Naive B cell (primary cell): ENCODE results near the gene HIPK2. TPM values are rescaled to one million over a fixed set of nuclear protein-coding genes. Genes with fewer than 3 reads are reported as not detected.

ENCODE experiments used
- ATAC-seq, 2 donors: fragments of 150-1000 bp; cut with Tn5 transposase; 2 replicates each; pipeline ENCODE4 v1.10.0; 2021; ENCODE audit warnings: low read depth in 2 of 2, mild to moderate bottlenecking in 2 of 2, moderate library complexity in 2 of 2
- DNase-seq: peaks from one replicate; pipeline ENCODE4 v3.0.0; 2022
- H3K27ac Mint-ChIP-seq, 6 donors: one replicate each; pipeline ENCODE4 v1.8.0; 2020 to 2022; ENCODE audit warnings: mild to moderate bottlenecking in 6 of 6, mixed read lengths in 6 of 6, moderate library complexity in 5 of 6, inconsistent platforms in 2 of 6
- H3K27me3 Mint-ChIP-seq, 3 donors: one replicate each; pipeline ENCODE4 v1.8.0; 2021 to 2022; ENCODE audit warnings: mixed read lengths in 3 of 3, mild to moderate bottlenecking in 1 of 3
- H3K36me3 Mint-ChIP-seq, 2 donors: one replicate each; pipeline ENCODE4 v1.8.0; 2020 to 2022; ENCODE audit warnings: mixed read lengths in 2 of 2, inconsistent platforms in 1 of 2, mild to moderate bottlenecking in 1 of 2
- H3K4me1 Mint-ChIP-seq, 3 donors: one replicate each; pipeline ENCODE4 v1.8.0; 2020 to 2022; ENCODE audit warnings: mixed read lengths in 3 of 3, inconsistent platforms in 1 of 3, mild to moderate bottlenecking in 1 of 3, moderate library complexity in 1 of 3
- H3K4me3 Mint-ChIP-seq, 8 donors: one replicate each; pipeline ENCODE4 v1.8.0; 2020 to 2022; ENCODE audit warnings: mild to moderate bottlenecking in 8 of 8, mixed read lengths in 8 of 8, moderate library complexity in 8 of 8, inconsistent platforms in 2 of 8
- H3K9me3 Mint-ChIP-seq, 7 donors: one replicate each; pipeline ENCODE4 v1.8.0; 2020 to 2022; ENCODE audit warnings: mixed read lengths in 7 of 7, mild to moderate bottlenecking in 5 of 7, inconsistent platforms in 2 of 7, moderate library complexity in 1 of 7
- polyA plus RNA-seq, 6 donors: library from polyadenylated mRNA; unstranded; fragments of 300-500 nt; fragmentation: Illumina TruSeq; gene quantifications; one replicate each; pipeline ENCODE4 v1.2.3, GENCODE V29; 2021; ENCODE audit warnings: low read depth in 6 of 6

HIPK2 gene
- polyA plus RNA-seq = 1 to 10 TPM in 2 of 6 donors, under 1 TPM in 4; 0.54 to 1.1 (median 0.79) TPM

DNA sequence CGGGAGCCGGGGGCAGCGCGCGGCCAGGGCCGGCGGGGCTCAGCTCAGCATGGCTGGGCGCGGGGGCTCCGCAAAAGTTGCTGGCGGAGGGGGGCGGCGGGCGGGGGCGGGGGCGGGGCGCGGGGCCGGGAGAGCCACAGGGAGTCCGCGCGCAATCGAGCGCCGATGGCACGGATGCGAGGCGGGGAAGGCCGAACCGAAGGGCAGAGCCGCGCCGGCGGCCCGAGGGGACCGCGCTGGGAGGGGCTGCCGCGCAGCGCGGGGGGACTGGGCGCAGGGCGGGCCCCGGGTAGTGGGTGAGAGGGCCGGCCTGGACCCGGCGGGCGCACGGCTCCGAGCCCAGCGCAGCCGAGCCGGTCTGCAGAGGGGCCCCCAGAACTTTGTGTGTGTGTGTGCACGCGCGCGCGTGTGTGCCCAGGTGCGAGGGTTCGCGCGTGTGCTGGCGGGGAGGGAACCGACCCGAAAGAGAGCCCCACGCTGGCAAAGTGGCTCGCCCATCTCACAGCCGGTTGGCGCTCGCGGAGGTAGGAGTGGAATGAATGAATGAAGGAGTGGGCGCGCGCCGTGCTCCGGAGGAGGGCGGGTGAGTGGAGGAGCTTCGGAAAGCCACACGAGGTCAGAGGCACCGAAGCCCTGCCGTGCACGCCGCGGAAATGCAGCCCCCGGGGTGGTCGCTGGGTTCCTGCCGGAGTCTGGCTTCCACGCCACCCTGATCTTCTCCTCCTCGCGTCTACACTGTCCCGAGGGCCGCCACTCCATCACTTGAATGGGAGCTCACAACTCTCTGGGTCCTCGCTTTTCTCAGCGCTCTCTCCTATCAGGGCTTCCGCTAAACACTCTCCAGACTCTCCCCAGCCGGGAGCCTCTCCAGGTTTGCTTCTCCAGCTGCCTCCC is at the start of gene HIPK2:
Gene HIPK2, minus strand, starts transcription at position 51 of the 894 bp plus-strand sequence. CDS start 375 bp downstream, outside the sequence.
- Mint-ChIP-seq H3K9me3 (no peaks in the 10 kb centered on the region), H3K27ac (peak within 1 kb of the TSS; percentile 89 to 96 (median 96)), H3K27me3 (peaks cover 8 to 20% (median 20%) of the 10 kb centered on the region in 3 donors), H3K36me3 (no peaks in the 10 kb centered on the region), H3K4me1 (peaks cover 30 to 34% (median 33%) of the 10 kb centered on the region in 3 donors), H3K4me3 (peak within 1 kb of the TSS; percentile 96 to 100 (median 98))
- ATAC-seq = peak; percentile 68 to 71
- peak; percentile 68 for DNase-seq

DNA sequence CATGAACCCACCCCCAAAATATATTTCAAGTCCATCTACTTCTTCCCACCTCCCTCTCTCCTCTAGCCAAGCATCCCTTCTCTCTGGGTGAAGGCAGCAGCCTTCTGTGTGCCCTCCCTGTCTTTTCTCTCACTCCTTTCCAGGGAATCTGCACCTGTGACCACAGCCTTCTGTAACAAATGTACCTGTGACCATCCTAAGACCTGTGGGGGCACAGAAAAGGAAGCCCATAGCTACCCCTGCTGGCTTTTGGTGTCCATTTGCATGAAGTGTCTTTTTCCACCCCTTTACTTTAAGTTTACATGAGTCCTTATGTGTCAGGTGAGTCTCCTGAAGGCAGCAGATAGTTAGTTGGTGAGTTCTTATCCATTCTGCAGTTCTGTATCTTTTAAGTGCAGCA is 49.2 kb upstream of the HIPK2 start:
- no peak for DNase-seq
- no peak overlapping the region for H3K4me3 Mint-ChIP-seq
- peaks cover 0 to 2% (median 0%) of the 10 kb centered on the region in 7 donors for H3K9me3 Mint-ChIP-seq
- peaks cover 27 to 40% (median 34%) of the 10 kb centered on the region in 3 donors for H3K4me1 Mint-ChIP-seq
- H3K27me3 Mint-ChIP-seq = no peaks in the 10 kb centered on the region
- no peak for ATAC-seq
- no peaks in the 10 kb centered on the region for H3K36me3 Mint-ChIP-seq
- H3K27ac Mint-ChIP-seq = no peak overlapping the region

DNA sequence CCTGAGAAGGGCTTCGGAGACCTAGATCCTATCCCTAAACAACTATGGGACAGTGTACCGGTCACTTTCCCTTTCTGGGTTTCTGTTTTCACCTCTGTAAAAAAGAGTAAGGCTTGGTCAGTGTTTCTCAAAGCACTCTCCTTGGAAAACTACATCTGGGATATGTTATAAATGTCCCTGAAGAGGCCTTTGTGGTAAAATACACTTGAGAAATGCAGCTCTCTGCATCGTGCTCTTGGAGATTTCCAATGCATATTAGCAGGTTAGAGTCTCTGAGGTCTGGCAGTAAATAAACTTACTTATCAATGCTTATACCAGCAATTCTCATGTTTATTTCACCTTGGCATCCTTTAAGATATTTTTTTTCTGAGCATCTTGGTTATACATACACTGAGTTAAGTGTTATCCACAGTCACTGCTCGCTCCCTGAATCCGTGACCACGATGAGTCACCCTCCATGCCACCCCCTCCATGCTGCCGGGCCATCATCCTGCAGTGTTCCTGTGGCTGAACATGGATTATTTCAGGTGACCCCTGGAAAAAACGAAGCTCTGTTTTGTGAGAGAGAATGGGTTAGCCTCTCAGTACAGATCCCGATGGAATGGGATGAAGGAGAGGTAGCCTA is 48.0 kb upstream of the HIPK2 start:
- no peak for DNase-seq
- no peaks in the 10 kb centered on the region for H3K36me3 Mint-ChIP-seq
- H3K27me3 Mint-ChIP-seq = no peaks in the 10 kb centered on the region
- peaks cover 22 to 34% (median 27%) of the 10 kb centered on the region in 3 donors for H3K4me1 Mint-ChIP-seq
- H3K27ac Mint-ChIP-seq = peak overlapping the region in 1 of 6 donors; percentile 76
- H3K4me3 Mint-ChIP-seq = no peak overlapping the region
- H3K9me3 Mint-ChIP-seq = no peaks in the 10 kb centered on the region
- ATAC-seq = no peak

DNA sequence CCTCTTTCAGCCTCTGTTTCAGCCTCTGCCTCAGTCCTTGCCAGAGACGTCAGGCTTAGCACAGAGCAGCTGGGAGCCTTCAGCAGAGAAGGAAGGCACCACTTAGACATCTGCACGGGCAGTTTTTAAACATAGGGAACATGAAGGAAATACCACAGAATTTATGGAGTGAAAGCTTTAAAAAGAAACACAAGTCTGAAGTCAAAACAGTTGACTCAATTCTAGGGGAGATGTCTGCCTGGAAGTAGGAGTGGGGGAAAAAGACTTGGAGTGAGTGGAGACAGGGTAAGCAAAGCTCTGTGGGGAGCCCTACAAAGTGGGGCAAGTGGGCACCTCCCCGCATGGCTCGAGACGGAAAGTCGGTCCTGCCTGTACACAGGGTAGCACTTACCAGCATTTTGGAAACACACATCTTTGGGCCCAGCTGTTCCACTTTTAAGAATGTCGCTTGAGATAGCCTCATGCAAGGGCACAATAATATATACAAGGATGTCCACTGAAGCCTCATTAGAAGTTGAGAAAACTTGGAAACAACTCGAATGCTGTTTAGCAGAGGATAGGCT is 46.2 kb upstream of the HIPK2 start:
- ATAC-seq = no peak
- H3K27me3 Mint-ChIP-seq = no peaks in the 10 kb centered on the region
- H3K9me3 Mint-ChIP-seq = no peaks in the 10 kb centered on the region
- peaks cover 9 to 17% (median 12%) of the 10 kb centered on the region in 3 donors for H3K4me1 Mint-ChIP-seq
- H3K4me3 Mint-ChIP-seq = no peak overlapping the region
- no peak for DNase-seq
- no peak overlapping the region for H3K27ac Mint-ChIP-seq
- H3K36me3 Mint-ChIP-seq = no peaks in the 10 kb centered on the region

DNA sequence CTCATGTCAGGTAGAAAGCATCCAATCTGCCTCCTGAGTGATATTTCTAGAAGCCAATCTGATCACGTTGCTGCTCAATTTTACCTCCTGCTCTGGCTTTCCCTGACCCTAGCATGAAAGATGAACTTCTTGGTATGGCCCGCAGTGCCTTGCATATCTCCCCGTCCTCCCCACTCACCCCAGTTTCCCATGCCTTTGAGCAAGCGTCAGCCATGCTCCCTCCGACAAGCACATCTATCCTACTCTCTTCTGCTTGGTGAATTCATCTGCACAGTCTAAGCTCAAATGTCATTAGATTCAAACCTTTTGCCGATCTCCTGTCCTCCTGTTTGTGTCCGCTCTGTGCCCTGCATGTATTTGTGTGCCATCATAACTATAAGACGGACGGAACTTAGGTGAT is 45.1 kb upstream of the HIPK2 start:
- no peaks in the 10 kb centered on the region for H3K36me3 Mint-ChIP-seq
- no peak for ATAC-seq
- H3K9me3 Mint-ChIP-seq = peaks cover 0 to 3% (median 0%) of the 10 kb centered on the region in 7 donors
- H3K27me3 Mint-ChIP-seq = no peaks in the 10 kb centered on the region
- H3K4me3 Mint-ChIP-seq = no peak overlapping the region
- H3K4me1 Mint-ChIP-seq = peaks cover 0 to 6% (median 3%) of the 10 kb centered on the region in 3 donors
- no peak for DNase-seq
- no peak overlapping the region for H3K27ac Mint-ChIP-seq

DNA sequence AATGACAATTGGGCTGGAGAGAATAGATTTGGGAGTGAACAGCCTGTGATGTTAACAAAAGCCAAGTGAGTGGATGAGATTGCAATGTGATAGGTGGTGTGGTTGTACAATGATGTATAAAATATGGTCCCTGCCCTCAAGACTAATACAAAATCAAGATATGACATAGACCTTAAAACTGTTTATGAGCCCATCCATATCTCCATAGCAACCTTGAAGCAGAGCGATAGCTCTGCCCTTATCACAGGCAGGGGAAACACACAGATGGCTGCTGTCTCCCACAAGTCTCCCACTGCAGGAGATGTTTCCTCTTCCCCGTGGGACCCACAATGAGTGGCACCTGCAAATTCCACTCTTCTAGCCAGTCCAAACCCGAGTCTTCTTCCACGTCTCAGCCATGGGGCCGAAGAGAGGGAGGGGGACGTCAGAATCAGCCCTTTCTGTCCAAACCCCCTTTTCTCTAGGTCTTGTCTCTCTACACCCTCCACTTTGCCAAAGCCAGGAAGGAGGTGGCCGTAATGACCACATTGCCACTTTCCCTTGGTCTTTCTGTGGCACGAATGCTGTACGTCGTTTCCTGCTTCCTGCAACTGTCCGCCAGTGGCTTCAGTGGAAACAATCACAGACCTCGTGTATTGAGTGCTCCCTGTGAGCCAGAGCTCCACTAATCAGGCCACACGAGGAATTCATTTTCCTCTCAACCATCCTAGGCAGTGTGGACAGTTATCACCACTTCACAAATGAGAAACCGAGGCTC is 43.7 kb upstream of the HIPK2 start:
- Mint-ChIP-seq H3K4me3 (no peak overlapping the region), H3K36me3 (no peaks in the 10 kb centered on the region), H3K9me3 (peaks cover 0 to 7% (median 3%) of the 10 kb centered on the region in 7 donors), H3K27me3 (peaks cover 0 to 5% (median 0%) of the 10 kb centered on the region in 3 donors), H3K4me1 (no peaks in the 10 kb centered on the region), H3K27ac (no peak overlapping the region)
- no peak for ATAC-seq
- no peak for DNase-seq

DNA sequence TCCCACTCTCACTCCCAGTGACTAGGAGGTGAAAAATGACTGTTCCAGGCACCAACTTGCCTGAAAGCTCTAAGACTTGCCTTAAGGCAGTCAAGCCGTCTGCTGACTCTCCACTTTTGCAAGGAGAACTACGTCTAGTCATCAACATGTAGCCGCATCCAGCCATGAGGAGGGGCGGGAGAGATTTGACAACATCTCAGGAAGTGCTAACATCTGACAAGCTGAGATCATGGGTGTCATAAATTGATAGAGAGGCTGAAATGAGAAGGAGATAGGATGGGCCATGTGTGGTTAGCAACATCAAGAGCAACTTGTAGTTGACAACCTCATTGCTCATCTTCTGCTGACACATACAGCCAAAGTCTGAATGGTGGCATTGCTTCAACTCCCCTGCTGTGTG is 42.3 kb upstream of the HIPK2 start:
- Mint-ChIP-seq H3K36me3 (peaks cover 4 to 11% of the 10 kb centered on the region in 2 donors), H3K4me1 (no peaks in the 10 kb centered on the region), H3K27ac (no peak overlapping the region), H3K27me3 (peaks cover 0 to 5% (median 0%) of the 10 kb centered on the region in 3 donors), H3K9me3 (peaks cover 0 to 11% (median 8%) of the 10 kb centered on the region in 7 donors), H3K4me3 (no peak overlapping the region)
- no peak for ATAC-seq
- DNase-seq = no peak

DNA sequence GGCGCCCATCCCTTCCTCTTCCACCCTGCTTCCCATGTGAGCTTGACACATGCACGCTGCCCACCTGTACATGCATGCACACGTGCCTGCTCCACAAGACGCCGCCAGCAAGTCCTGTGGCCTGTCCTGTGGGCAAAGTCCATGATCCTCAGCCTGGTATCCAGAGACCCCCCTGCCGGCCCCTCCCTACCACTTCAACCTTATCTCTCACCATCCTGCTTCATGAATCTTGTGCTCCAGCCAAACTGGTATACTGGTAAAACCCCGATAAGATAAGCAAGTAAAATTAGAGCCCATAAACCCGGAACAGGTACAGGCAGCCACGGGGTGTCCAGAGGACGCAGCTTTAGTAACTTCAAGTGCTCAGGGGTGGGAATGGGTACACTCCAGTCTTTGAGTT is 39.5 kb upstream of the HIPK2 start:
- peaks cover 0 to 5% (median 0%) of the 10 kb centered on the region in 3 donors for H3K27me3 Mint-ChIP-seq
- H3K4me1 Mint-ChIP-seq = no peaks in the 10 kb centered on the region
- H3K36me3 Mint-ChIP-seq = peaks cover 4 to 11% of the 10 kb centered on the region in 2 donors
- no peak overlapping the region for H3K27ac Mint-ChIP-seq
- peaks cover 0 to 11% (median 8%) of the 10 kb centered on the region in 7 donors for H3K9me3 Mint-ChIP-seq
- ATAC-seq (no peak), DNase-seq (no peak)
- peak overlapping the region in 1 of 8 donors; percentile 25 for H3K4me3 Mint-ChIP-seq

DNA sequence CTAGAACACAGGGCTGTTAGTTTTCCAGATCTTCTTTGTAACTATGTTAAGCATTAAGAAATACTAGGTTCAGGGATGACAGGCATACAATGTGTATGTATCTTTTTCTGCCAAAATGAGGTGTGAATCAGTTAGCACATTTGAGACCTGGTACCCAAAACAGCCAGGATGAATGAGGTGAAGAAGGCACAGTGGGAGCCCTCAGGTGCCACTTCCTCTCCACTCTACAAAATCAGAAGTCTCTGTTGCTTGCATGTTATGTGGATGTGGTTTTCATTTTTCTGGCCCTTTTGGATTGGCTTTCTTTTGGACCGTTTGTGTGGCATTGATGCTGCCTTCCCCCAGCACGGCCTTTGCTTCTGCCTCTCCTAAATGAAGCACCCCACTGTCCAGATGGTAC is 35.9 kb upstream of the HIPK2 start:
- Mint-ChIP-seq H3K4me3 (no peak overlapping the region), H3K27ac (peak overlapping the region in 1 of 6 donors; percentile 49)
- no peak for DNase-seq

DNA sequence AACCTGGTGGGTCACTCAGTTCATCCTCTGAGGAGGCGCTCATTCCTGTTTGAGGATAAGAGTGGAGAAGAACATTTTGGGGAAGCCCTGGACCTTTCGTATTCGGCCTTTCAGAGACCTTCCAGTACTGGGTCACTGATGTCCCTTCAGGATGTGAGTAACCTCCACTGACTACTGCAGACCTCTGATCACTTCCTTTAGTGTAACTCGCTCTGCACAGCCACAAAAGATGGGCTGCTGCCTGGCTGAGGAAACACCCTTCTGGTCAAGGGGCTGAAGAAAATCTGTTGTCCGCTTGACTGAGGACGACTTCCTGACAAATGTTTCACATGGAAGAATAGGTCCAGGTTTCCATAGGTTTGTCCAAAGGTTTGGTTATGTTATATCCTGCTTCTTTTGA is 35.4 kb upstream of the HIPK2 start:
- H3K36me3 Mint-ChIP-seq = peaks cover 4 to 11% of the 10 kb centered on the region in 2 donors
- H3K4me3 Mint-ChIP-seq = no peak overlapping the region
- H3K27ac Mint-ChIP-seq = no peak overlapping the region
- DNase-seq (no peak), ATAC-seq (no peak)
- H3K4me1 Mint-ChIP-seq = no peaks in the 10 kb centered on the region
- H3K9me3 Mint-ChIP-seq = peaks cover 0 to 11% (median 8%) of the 10 kb centered on the region in 7 donors
- peaks cover 0 to 10% (median 9%) of the 10 kb centered on the region in 3 donors for H3K27me3 Mint-ChIP-seq

More for the DNA sequence above, 35.9 kb upstream of the HIPK2 start:
- peaks cover 4 to 11% of the 10 kb centered on the region in 2 donors for H3K36me3 Mint-ChIP-seq
- ATAC-seq = no peak
- H3K4me1 Mint-ChIP-seq = no peaks in the 10 kb centered on the region
- H3K9me3 Mint-ChIP-seq = peaks cover 0 to 11% (median 8%) of the 10 kb centered on the region in 7 donors
- H3K27me3 Mint-ChIP-seq = peaks cover 0 to 10% (median 3%) of the 10 kb centered on the region in 3 donors

DNA sequence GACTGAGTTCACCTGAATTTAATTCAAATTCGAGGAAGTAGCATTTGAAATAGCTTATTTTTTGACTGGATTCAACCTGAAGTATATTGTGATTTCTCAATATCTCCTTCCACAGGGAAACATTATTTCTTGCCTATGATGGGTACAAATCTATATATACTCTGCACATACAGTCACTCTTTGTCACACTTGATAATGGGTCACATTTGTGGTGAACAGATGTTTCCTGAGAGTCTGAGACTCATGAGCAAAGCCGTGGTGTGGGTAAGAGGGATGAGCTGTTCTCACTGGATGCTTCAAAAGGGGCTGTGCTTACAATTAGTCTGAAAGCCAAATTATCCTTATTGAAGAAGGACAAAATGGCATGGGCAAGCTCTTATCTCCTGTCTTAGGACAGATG is 33.3 kb upstream of the HIPK2 start:
- Mint-ChIP-seq H3K36me3 (peaks cover 2 to 16% of the 10 kb centered on the region in 2 donors), H3K27me3 (peaks cover 4 to 19% (median 4%) of the 10 kb centered on the region in 3 donors), H3K9me3 (peaks cover 0 to 8% (median 5%) of the 10 kb centered on the region in 7 donors), H3K4me3 (no peak overlapping the region), H3K4me1 (peaks cover 0 to 2% (median 0%) of the 10 kb centered on the region in 3 donors), H3K27ac (peak overlapping the region in 1 of 6 donors; percentile 0)
- DNase-seq = no peak
- ATAC-seq = no peak

DNA sequence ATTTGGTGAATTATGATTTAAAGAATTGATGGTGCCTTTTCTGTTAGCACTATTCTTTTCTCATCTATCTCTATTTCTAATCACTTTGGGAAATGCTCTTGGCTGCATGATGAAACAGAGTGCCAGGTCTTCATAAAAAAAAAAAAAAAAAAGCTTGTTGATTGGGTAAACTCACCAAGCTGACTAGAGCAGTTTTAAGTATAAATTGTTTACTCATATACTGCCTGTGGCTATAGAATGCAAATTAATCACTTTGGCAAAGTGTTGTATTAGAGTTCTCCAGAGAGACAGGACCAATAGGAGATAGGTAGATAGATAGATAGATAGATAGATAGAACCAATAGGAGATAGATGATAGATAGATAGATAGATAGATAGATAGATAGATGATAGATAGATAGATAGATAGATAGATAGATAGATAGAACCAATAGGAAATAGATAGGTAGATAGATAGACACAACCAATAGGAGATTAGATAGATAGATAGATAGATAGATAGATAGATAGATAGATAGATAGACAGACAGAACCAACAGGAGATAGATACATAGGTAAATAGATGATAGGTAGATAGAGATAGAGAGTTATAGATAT is 31.1 kb upstream of the HIPK2 start:
- Mint-ChIP-seq H3K27me3 (peaks cover 4 to 19% (median 4%) of the 10 kb centered on the region in 3 donors), H3K4me3 (no peak overlapping the region), H3K36me3 (peaks cover 0 to 17% of the 10 kb centered on the region in 2 donors)

More for the DNA sequence above, 31.1 kb upstream of the HIPK2 start:
- DNase-seq (no peak), ATAC-seq (no peak)
- peaks cover 0 to 15% (median 4%) of the 10 kb centered on the region in 7 donors for H3K9me3 Mint-ChIP-seq
- peaks cover 0 to 2% (median 0%) of the 10 kb centered on the region in 3 donors for H3K4me1 Mint-ChIP-seq
- peak overlapping the region in 2 of 6 donors; percentile 0 to 15 for H3K27ac Mint-ChIP-seq
